Measurements from ENCODE around the gene LPP.

Gene LPP

GRCh38 chr3:188240189-188240981 is 86.4 kb downstream of the LPP start:
- H3K9me3 ChIP-seq (ENCODE audit: control insufficient read depth, insufficient read depth, low read length): no peaks in the 10 kb centered on the region
- H3K9ac ChIP-seq (ENCODE audit: low read depth, low read length): no peak overlapping the region
- no peaks in the 10 kb centered on the region; the same call in none of the 2 replicates for H3K36me3 ChIP-seq (ENCODE audit: insufficient read depth, low read length)
- H3K4me1 ChIP-seq (ENCODE audit: insufficient read depth, low read length): peaks cover 9% of the 10 kb centered on the region

DNA sequence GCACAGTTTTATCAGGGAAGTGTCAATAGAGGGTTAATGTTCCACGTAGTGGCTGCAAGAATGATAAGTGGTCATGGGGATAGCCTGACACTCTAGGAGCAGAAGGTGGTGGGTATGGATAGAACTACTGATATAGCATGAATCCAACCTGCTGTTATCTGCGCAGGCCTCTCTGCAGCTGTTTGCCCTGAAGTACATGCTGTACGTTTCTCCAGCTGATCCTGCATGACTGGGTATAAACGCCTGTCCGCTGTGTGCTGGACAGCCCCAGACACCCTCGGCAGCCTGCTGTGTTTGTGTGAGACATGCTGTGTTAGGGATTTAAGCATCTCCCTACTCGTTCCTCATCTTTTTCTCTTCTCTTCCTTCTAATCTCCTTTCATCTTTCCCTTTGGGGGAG is 87.1 kb downstream of the LPP start:
- Histone ChIP-seq H3K9ac (ENCODE audit: low read depth, low read length) (no peak overlapping the region), H3K36me3 (ENCODE audit: insufficient read depth, low read length) (no peaks in the 10 kb centered on the region; the same call in none of the 2 replicates), H3K4me1 (ENCODE audit: insufficient read depth, low read length) (peaks cover 9% of the 10 kb centered on the region), H3K9me3 (ENCODE audit: control insufficient read depth, insufficient read depth, low read length) (no peaks in the 10 kb centered on the region)

DNA sequence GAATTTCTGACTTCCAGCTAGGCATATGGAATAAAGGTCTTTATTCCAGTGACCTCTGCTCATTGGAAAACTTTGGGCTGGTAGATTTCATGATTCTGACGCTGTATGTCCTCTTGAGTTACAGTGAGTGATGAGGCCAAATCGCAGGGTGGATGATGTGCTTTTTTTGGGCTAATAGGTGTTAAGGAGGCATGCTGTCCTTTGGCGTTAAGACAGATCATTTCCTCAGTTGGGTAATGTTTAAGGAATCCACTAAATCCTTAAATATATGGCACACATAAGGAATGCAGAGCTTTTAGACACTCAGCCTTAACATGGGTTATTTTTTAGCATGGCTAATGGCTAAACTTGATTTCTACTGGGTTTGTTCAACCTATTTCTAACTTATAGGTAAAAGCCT is 87.9 kb downstream of the LPP start:
- no peaks in the 10 kb centered on the region for H3K9me3 ChIP-seq (ENCODE audit: control insufficient read depth, insufficient read depth, low read length)
- H3K9ac ChIP-seq (ENCODE audit: low read depth, low read length): no peak overlapping the region
- peaks cover 9% of the 10 kb centered on the region for H3K4me1 ChIP-seq (ENCODE audit: insufficient read depth, low read length)
- no peaks in the 10 kb centered on the region; the same call in 1 of the 2 replicates for H3K36me3 ChIP-seq (ENCODE audit: insufficient read depth, low read length)

- Histone ChIP-seq H3K4me1 (ENCODE audit: insufficient read depth, low read length) (peaks cover 9% of the 10 kb centered on the region), H3K36me3 (ENCODE audit: insufficient read depth, low read length) (no peaks in the 10 kb centered on the region; the same call in 1 of the 2 replicates), H3K9me3 (ENCODE audit: control insufficient read depth, insufficient read depth, low read length) (no peaks in the 10 kb centered on the region), H3K9ac (ENCODE audit: low read depth, low read length) (no peak overlapping the region)
These were observed 88.6 kb downstream of the LPP start for GRCh38 chr3:188242436-188243123.

- no peaks in the 10 kb centered on the region; the same call in 1 of the 2 replicates for H3K36me3 ChIP-seq (ENCODE audit: insufficient read depth, low read length)
- no peak overlapping the region for H3K9ac ChIP-seq (ENCODE audit: low read depth, low read length)
- no peaks in the 10 kb centered on the region for H3K9me3 ChIP-seq (ENCODE audit: control insufficient read depth, insufficient read depth, low read length)
- peaks cover 9% of the 10 kb centered on the region for H3K4me1 ChIP-seq (ENCODE audit: insufficient read depth, low read length)
These were observed 89.3 kb downstream of the LPP start for GRCh38 chr3:188243124-188243795.

GRCh38 chr3:188244395-188244861 is 90.5 kb downstream of the LPP start:
- Histone ChIP-seq H3K4me1 (ENCODE audit: insufficient read depth, low read length) (peaks cover 9% of the 10 kb centered on the region), H3K9ac (ENCODE audit: low read depth, low read length) (no peak overlapping the region), H3K9me3 (ENCODE audit: control insufficient read depth, insufficient read depth, low read length) (no peaks in the 10 kb centered on the region), H3K36me3 (ENCODE audit: insufficient read depth, low read length) (no peaks in the 10 kb centered on the region; the same call in 1 of the 2 replicates)

DNA sequence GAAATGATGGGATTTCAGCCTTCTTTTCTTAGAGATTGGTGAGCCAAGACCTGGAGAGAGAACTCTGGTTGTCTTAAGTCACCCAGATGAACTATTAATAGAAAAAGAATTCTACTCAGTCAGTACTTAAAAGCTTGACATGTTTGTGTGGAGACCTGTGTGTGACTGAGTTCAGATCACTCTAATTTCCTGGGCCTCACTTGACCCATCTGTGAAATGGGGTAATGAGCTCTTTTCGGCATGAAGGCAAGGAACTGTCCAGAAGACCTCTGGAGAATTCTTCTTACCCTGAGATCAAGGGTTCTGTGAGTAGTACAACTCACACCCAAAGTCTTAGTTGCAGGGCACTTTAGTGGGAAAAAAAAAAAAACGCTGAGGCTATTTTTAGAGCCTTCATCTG is 92.9 kb downstream of the LPP start:
- Histone ChIP-seq H3K4me1 (ENCODE audit: insufficient read depth, low read length) (peaks cover 9% of the 10 kb centered on the region), H3K36me3 (ENCODE audit: insufficient read depth, low read length) (no peaks in the 10 kb centered on the region), H3K9ac (ENCODE audit: low read depth, low read length) (no peak overlapping the region), H3K9me3 (ENCODE audit: control insufficient read depth, insufficient read depth, low read length) (no peaks in the 10 kb centered on the region)

GRCh38 chr3:188248036-188248561 is 94.1 kb downstream of the LPP start:
- Histone ChIP-seq H3K4me1 (ENCODE audit: insufficient read depth, low read length) (peaks cover 6% of the 10 kb centered on the region; the same call in 1 of the 2 replicates), H3K9ac (ENCODE audit: low read depth, low read length) (no peak overlapping the region), H3K36me3 (ENCODE audit: insufficient read depth, low read length) (no peaks in the 10 kb centered on the region), H3K9me3 (ENCODE audit: control insufficient read depth, insufficient read depth, low read length) (peaks cover 3% of the 10 kb centered on the region; the same call in 1 of the 2 replicates)

DNA sequence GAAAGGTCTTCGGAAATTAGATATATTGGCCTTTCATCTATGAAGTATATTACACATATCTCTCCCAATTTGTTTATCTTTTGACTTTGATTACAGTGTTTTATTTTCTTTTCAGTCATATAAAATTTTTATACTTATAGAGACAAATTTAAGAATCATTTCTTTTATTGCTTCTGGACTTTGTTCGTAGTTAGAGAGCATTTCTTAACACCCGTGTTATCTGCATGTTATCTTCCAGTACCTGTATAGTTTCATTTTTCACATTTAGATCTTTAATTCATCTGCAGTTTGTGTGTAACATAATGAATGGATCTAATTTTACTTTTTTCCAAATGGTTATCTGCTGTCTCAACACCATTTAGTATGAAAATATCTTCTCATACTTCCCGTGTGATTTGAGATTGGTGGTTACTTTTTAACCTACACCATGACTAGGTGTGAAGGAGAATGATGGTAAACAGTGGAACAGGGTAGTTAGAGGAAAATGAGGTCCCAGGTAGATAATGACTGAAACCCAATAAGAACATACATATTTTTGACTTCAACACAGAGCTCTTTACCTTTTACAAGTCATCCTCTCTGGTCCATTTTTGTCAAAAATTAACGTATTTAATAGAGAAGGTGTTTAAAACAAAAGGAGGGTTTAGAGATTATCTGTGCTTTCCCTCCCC is 99.3 kb downstream of the LPP start:
- no peaks in the 10 kb centered on the region; the same call in 1 of the 2 replicates for H3K4me1 ChIP-seq (ENCODE audit: insufficient read depth, low read length)

GRCh38 chr3:188253800-188254452 is 100.0 kb downstream of the LPP start:
- no peaks in the 10 kb centered on the region for H3K36me3 ChIP-seq (ENCODE audit: insufficient read depth, low read length)
- H3K4me1 ChIP-seq (ENCODE audit: insufficient read depth, low read length): no peaks in the 10 kb centered on the region; the same call in 1 of the 2 replicates
- peaks cover 3% of the 10 kb centered on the region; the same call in 1 of the 2 replicates for H3K9me3 ChIP-seq (ENCODE audit: control insufficient read depth, insufficient read depth, low read length)
- H3K9ac ChIP-seq (ENCODE audit: low read depth, low read length): no peak overlapping the region

More for the DNA sequence above, 99.3 kb downstream of the LPP start:
- Histone ChIP-seq H3K36me3 (ENCODE audit: insufficient read depth, low read length) (no peaks in the 10 kb centered on the region), H3K9me3 (ENCODE audit: control insufficient read depth, insufficient read depth, low read length) (peaks cover 3% of the 10 kb centered on the region; the same call in 1 of the 2 replicates), H3K9ac (ENCODE audit: low read depth, low read length) (no peak overlapping the region)

- no peak overlapping the region for H3K9ac ChIP-seq (ENCODE audit: low read depth, low read length)
- no peaks in the 10 kb centered on the region for H3K36me3 ChIP-seq (ENCODE audit: insufficient read depth, low read length)
- H3K4me1 ChIP-seq (ENCODE audit: insufficient read depth, low read length): no peaks in the 10 kb centered on the region; the same call in 1 of the 2 replicates
- peaks cover 3% of the 10 kb centered on the region; the same call in 1 of the 2 replicates for H3K9me3 ChIP-seq (ENCODE audit: control insufficient read depth, insufficient read depth, low read length)
These were observed 100.6 kb downstream of the LPP start for GRCh38 chr3:188254520-188255070.

- H3K36me3 ChIP-seq (ENCODE audit: insufficient read depth, low read length): no peaks in the 10 kb centered on the region
- H3K4me1 ChIP-seq (ENCODE audit: insufficient read depth, low read length): no peaks in the 10 kb centered on the region; the same call in 1 of the 2 replicates
- H3K9ac ChIP-seq (ENCODE audit: low read depth, low read length): no peak overlapping the region
- H3K9me3 ChIP-seq (ENCODE audit: control insufficient read depth, insufficient read depth, low read length): peaks cover 3% of the 10 kb centered on the region; the same call in 1 of the 2 replicates
These were observed 101.2 kb downstream of the LPP start for GRCh38 chr3:188255190-188255589.

DNA sequence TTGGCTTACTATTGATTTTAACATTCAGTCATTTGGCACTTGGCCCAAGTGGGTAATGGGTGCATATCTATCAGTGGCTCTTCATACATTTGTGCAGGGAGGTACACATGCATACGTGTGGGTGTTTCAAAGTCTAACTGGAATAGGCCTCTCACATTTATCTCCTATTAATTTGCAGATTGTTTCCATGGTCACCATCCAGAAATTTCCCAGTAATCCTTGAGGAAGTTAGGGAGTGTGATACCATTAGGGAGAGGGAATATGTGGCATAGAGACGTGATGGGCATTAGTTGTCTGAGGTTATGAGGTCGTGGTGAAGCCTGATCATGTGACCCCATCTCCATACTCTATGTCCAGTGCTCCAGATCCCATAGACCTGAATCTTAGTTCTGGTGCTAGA is 102.8 kb downstream of the LPP start:
- Histone ChIP-seq H3K9me3 (ENCODE audit: control insufficient read depth, insufficient read depth, low read length) (peaks cover 3% of the 10 kb centered on the region; the same call in 1 of the 2 replicates), H3K36me3 (ENCODE audit: insufficient read depth, low read length) (no peaks in the 10 kb centered on the region), H3K9ac (ENCODE audit: low read depth, low read length) (no peak overlapping the region), H3K4me1 (ENCODE audit: insufficient read depth, low read length) (no peaks in the 10 kb centered on the region; the same call in 1 of the 2 replicates)
